HG03565 (cell line): ENCODE data around the gene HDHD3.
A peak's percentile ranks its signal among the peaks of the same experiment; 100 is the strongest.
"Not testable (repeated sequence)": the region's sequence is repeated elsewhere in the genome, so short reads cannot be mapped to it uniquely, and the experiment has no call there.

ENCODE experiments used
- ATAC-seq: cut with Tn5 transposase; IDR thresholded peaks from one replicate; pipeline ENCODE4 v1.9.1; 2021; ENCODE audit warnings: mild to moderate bottlenecking, moderate library complexity; ENCODE audit not compliant: unreplicated experiment

HDHD3 gene

GRCh38 chr9:113368348-113368981 lies 8.3 kb downstream of the HDHD3 start:
- no peak for ATAC-seq

DNA sequence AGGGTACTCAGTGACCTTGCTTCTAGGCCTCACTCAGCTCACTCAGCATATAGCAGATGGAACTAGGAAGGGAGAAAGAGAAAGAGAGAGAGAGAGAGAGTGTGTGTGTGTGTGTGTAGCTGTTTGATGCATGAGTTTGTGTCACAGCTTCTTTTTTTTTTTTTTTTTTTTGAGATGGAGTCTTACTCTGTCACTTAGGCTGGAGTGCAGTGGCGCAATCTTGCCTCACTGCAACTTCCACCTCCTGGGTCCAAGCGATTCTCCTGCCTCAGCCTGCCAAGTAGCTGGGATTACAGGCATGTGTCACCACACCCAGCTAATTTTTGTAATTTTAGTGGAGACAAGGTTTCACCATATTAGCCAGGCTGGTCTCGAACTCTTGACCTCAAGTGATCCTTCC lies 11.1 kb downstream of the HDHD3 start:
- not testable (repeated sequence) for ATAC-seq

- no peak for ATAC-seq
Measured at GRCh38 chr9:113364951-113365350, 11.8 kb downstream of the HDHD3 start.

- no peak for ATAC-seq
Measured at GRCh38 chr9:113363336-113363735, 13.4 kb downstream of the HDHD3 start.

DNA sequence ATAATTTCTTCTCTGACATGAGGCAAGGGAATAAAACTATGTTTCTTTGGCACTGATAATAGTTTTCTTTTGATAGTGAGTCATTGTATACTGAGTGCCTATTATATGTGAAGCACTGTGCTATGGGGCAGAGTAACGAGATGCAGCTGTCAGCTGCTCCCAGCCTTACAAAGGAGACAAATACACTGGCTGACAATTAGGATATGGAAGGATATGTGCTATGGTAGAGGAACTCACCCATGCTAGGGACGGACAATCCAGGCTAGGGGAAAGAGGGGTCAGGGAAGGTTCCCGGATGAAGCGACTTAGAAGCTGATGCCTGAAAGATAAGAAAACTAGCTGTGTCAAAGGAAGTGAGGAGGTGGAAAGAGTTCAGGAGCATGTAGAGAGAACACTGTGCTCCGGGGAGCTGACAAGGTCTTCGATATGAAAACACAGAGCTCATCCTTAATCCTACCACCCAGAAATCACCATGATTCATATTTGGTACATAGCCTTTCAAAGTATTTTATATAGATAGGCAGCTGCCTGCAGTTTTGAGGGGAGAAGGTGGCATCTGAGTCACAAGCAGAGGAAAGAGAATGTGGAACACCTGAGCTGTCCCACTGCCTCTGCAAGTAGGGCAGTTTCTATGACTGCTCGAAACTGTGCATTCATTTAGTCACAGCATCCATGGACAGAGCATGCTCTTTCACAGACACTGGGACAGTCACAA lies 15.3 kb downstream of the HDHD3 start:
- ATAC-seq = no peak

- no peak for ATAC-seq
Measured at GRCh38 chr9:113360242-113360842, 16.4 kb downstream of the HDHD3 start.

DNA sequence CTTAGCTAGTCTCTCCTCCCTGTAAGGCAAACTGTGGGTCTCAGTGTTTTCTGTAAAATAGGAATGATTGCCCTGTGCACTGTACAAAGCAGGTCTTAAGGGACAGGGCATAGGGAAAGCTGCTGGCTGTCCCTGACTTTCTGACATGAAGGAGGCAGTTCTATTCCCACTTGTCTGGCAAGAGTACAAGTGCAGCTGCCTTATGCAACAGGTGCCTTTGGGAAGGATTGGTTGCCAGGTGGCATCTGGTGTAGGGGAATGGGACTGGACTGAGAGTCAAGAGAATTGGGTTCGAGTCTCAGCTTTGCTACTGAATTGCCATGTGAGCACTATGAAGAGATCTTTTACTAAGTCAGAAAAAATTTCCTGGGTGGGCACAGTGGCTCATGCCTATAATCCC lies 17.4 kb downstream of the HDHD3 start:
- ATAC-seq = no peak

DNA sequence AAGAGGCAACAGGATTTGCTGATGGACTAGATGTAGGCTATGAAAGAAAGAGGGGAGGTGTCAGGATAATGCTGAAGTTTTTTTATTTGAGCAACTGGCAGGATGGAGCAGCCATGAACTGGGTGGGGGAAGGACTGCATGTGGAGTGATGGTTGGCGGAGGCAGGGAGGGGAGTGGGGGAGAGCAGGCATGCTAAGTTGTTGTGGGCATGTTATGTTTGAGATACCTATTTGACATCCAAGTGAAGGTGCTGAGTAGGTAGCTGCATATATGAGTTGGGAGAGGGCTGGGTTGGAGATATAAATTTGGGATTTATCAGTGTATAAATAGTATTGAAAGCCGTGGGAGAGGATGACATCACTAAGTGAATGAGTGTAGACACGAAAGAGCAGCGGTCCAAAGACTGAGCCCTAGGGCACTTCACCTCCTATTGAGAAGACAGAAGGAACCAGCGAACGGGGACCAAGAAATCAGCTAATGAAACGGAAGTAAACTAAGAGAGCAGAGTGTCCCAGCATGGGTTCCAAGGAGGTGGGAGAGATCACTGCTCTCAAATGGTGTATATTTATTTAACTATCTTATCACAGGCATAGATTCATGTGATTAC lies 20.0 kb downstream of the HDHD3 start:
- ATAC-seq = no peak

GRCh38 chr9:113355040-113355596 lies 21.7 kb downstream of the HDHD3 start:
- no peak for ATAC-seq

- ATAC-seq = no peak
Measured at GRCh38 chr9:113352411-113352810, 24.4 kb downstream of the HDHD3 start.

- no peak for ATAC-seq
Measured at GRCh38 chr9:113352006-113352405, 24.8 kb downstream of the HDHD3 start.

GRCh38 chr9:113350937-113351336 lies 25.8 kb downstream of the HDHD3 start:
- peak; percentile 47 for ATAC-seq

DNA sequence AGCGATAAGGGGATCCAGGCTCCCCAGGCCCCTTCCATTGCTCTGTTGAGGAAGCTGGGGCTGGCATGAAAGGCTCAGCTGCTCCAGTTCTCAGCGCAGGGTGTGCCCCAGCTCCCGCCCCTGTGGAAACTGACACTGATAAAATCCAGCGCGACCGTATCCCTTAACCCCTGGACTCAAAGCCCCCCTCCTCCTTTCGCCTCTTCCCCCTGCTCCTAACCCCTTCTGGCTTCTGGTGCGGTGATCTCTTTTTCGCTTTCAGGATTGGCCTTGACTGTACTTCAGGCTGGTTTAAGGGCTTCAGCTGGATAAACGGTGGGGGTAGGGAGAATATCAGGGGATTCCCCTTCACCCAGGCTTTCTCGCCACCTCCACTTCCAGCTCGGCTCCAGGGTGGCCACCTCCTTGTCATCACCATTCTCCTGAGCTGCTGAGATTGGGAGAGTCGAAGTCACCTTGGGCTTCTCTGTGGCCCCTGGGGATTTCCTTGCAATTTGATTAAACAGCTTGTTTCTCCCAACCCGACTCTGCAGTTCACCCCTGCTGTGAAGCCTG lies 26.6 kb downstream of the HDHD3 start:
- ATAC-seq = no peak

DNA sequence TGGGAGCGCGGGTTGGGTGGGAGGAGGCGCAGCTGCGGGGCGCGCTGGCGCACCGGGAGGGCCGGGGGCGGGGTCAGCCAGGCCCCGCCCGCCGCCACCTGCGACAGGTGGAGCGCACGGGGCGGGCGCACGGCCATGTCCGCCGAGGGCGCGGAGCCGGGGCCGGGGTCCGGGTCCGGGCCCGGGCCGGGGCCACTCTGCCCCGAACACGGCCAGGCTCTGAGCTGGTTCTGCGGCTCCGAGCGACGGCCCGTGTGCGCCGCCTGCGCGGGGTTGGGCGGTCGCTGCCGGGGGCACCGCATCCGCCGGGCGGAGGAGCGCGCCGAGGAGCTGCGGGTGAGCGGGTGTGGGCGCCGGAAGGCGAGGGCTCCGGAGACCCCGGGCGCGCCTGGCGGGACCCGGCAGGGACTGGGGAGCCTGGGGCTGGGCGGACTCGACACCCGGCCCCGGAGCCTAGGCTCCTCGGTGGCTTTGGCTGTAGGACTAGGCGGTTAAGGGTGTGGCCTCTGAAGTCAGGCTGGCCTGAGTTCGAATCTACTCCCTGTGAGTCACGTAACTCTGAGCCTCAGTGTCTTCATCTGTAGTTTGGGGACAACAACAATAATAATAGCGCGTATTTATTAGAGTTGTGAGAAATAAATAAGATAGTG lies 27.2 kb downstream of the HDHD3 start, which contains the start of gene BSPRY:
Gene BSPRY, plus strand, starts transcription at position 97 of the 650 bp plus-strand sequence. Its CDS starts 39 bp downstream, at position 136.
- no peak for ATAC-seq

DNA sequence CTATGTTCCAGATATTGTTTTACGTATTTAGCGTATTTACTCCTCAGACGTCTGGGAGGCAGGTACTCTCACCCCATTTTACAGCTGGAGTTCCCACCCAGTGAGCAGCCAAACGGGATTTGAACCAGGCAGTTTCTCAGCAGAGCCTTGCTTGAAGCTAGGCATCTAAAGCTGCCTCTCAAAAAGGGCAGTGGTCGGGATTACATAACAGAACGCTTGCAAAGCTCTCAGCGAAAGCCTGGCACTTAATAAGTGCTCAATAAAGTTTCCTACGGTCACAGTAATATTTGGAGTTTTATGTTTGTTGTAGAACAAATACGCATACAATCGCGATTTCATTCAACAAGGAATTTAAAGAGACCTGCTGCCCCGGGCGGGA lies 27.7 kb downstream of the HDHD3 start:
- ATAC-seq = no peak

DNA sequence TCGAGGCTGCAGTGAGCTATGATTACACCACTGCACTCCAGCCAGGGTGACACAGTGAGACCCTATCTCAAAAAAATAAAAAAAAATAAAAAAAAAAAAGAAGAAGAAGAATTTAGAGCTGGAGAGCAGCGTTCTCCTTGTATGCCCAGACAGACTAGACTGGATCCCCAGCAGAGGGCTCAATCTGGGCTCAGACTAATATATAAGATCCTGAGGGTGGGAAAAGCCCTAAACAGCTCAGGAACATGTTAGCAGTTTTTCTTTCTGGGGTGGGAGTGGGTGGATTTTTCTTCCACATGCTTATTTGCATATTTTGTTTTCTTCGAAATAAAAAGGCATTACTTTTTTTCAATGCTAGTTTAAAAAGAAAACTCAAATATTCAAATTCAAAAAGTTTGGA lies 28.3 kb downstream of the HDHD3 start:
- ATAC-seq = no peak

DNA sequence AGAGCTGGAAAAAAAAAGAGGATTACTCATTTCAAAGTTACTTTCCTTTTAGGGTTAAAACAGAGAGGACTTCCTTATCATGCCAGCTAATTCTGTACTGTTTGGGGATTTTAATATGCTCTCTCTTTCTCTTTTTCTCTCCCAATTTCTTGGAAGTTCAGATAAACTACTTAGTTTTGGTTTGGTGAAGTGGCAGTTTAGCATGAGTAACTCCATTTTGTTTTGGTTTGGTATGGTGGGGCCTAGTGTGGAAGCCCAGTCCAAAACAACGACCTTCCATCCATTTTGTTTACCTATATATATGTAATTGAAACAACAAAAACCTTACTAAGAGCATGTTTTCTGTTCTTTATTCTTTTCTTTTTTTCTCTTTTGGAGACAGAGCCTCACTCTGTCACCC lies 31.1 kb downstream of the HDHD3 start:
- no peak for ATAC-seq

DNA sequence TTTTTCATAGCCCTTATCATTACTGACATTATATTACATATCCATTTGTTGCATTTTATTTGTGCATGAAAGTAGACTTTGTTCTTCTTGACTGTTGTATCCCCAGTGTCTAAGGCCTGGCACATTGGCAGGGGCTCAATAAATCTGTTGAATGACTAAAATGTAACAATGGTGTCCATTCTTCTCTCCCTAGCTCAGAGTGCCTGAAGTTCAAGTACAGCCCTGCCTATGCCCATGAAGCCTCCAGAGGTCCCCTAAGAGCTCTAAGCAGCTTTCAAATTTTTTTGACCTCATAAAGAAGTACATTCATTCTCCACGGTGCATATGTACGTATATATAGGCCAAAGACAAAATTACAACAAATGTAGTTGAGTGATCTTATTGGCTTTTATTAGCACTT lies 31.6 kb downstream of the HDHD3 start:
- ATAC-seq = no peak

GRCh38 chr9:113343732-113344231 lies 33.0 kb downstream of the HDHD3 start:
- no peak for ATAC-seq

- ATAC-seq = no peak
Measured at GRCh38 chr9:113341712-113342410, 34.9 kb downstream of the HDHD3 start.
